WTC11 (cell line): ENCODE results near the gene POM121L2. TPM values are rescaled to one million over a fixed set of nuclear protein-coding genes. Genes with fewer than 3 reads are reported as not detected.

Source experiments
- ATAC-seq: fragments of 200-7000 bp; cut with Tn5 transposase; 2 replicates; pipeline ENCODE4 v1.10.0; 2021; ENCODE audit warnings: mild to moderate bottlenecking, moderate library complexity
- CTCF ChIA-PET: fragments of 300-600 bp; sonication (Branson Sonifier 250); formaldehyde crosslinking; loops from one replicate; lab custom pipeline; 2021; ENCODE audit warnings: antibody characterized with exemption; lab: Charles Lee
- POLR2A ChIA-PET: fragments of 350-600 bp; sonication (Branson Sonifier 250); formaldehyde crosslinking; loops from one replicate; lab custom pipeline; 2021; ENCODE audit warnings: antibody characterized with exemption; lab: Charles Lee
- DNase-seq: peaks from one replicate; pipeline ENCODE4 v3.0.0; 2021; ENCODE audit warnings: low spot score
- H3K27ac Mint-ChIP-seq: 2 replicates; pipeline ENCODE4 v1.8.0; 2021; ENCODE audit warnings: mixed read lengths
- H3K27me3 Mint-ChIP-seq: 2 replicates; pipeline ENCODE4 v1.8.0; 2021; ENCODE audit warnings: low read depth, mild to moderate bottlenecking, moderate library complexity, mixed read lengths
- H3K36me3 Mint-ChIP-seq: 2 replicates; pipeline ENCODE4 v1.8.0; 2021; ENCODE audit warnings: mixed read lengths
- H3K4me1 Mint-ChIP-seq: 2 replicates; pipeline ENCODE4 v1.8.0; 2022; ENCODE audit warnings: mixed read lengths
- H3K4me3 Mint-ChIP-seq: 2 replicates; pipeline ENCODE4 v1.8.0; 2021; ENCODE audit warnings: mild to moderate bottlenecking, moderate library complexity, mixed read lengths
- H3K9me3 Mint-ChIP-seq: 2 replicates; pipeline ENCODE4 v1.8.0; 2021; ENCODE audit warnings: mixed read lengths
- GABPB1 ChIP-seq: sonication (generic); formaldehyde crosslinking; IDR thresholded peaks from 2 replicates; pipeline ENCODE4 v1.8.1; 2023; ENCODE audit warnings: mild to moderate bottlenecking, missing genetic modification reagents
- HMGA2 ChIP-seq: fragments of 250-450 bp; sonication (Bioruptor Pico); IDR thresholded peaks from 2 replicates; pipeline ENCODE4 v1.4.0; 2021; ENCODE audit warnings: mild to moderate bottlenecking, moderate library complexity
- MXD4 ChIP-seq: fragments of 250-450 bp; sonication (Bioruptor Pico); IDR thresholded peaks from 2 replicates; pipeline ENCODE4 v1.8.0; 2021; ENCODE audit warnings: mild to moderate bottlenecking, moderate library complexity, borderline replicate concordance
- NFYB ChIP-seq: sonication (generic); formaldehyde crosslinking; conservative IDR thresholded peaks from 2 replicates; pipeline ENCODE4 v1.8.0; 2022; ENCODE audit warnings: low read depth, missing genetic modification reagents
- OVOL2 ChIP-seq: fragments of 250-450 bp; sonication (Bioruptor Pico); IDR thresholded peaks from 2 replicates; pipeline ENCODE4 v1.9.0; 2021; ENCODE audit warnings: mild to moderate bottlenecking, borderline replicate concordance
- SP1 ChIP-seq: sonication (generic); formaldehyde crosslinking; conservative IDR thresholded peaks from 2 replicates; pipeline ENCODE4 v1.8.1; 2022; ENCODE audit warnings: missing genetic modification reagents
- TEAD1 ChIP-seq: sonication (generic); formaldehyde crosslinking; IDR thresholded peaks from 2 replicates; pipeline ENCODE4 v1.8.0; 2022; ENCODE audit warnings: mild to moderate bottlenecking, missing genetic modification reagents
- TEAD4 ChIP-seq: sonication (generic); formaldehyde crosslinking; IDR thresholded peaks from 2 replicates; pipeline ENCODE4 v1.8.0; 2022; ENCODE audit warnings: mild to moderate bottlenecking, missing genetic modification reagents
- ZNF232 ChIP-seq: sonication (generic); formaldehyde crosslinking; IDR thresholded peaks from 2 replicates; pipeline ENCODE4 v1.8.0; 2022; ENCODE audit warnings: mild to moderate bottlenecking, missing genetic modification reagents
- ZNF396 ChIP-seq: fragments of 250-450 bp; sonication (Bioruptor Pico); IDR thresholded peaks from 2 replicates; pipeline ENCODE4 v1.8.0; 2021; ENCODE audit warnings: mild to moderate bottlenecking, moderate library complexity, borderline replicate concordance
- ZNF416 ChIP-seq: fragments of 250-450 bp; sonication (Bioruptor Pico); IDR thresholded peaks from 2 replicates; pipeline ENCODE4 v1.9.0; 2021; ENCODE audit warnings: mild to moderate bottlenecking, inconsistent platforms
- total RNA-seq: library from RNA; stranded (reverse); gene quantifications from 3 replicates; pipeline ENCODE4 v1.2.3, GENCODE V29; 2021
- TF ChIP-seq, protein P1 (sequence below): sonication (generic); formaldehyde crosslinking; IDR thresholded peaks from 2 replicates; pipeline ENCODE4 v1.8.1; 2022; ENCODE audit warnings: missing genetic modification reagents, borderline replicate concordance
- TF ChIP-seq, protein P2 (sequence below): fragments of 250-450 bp; sonication (Bioruptor Pico); IDR thresholded peaks from 2 replicates; pipeline ENCODE4 v1.9.0; 2021; ENCODE audit warnings: mild to moderate bottlenecking
- TF ChIP-seq, protein P3 (sequence below): sonication (generic); formaldehyde crosslinking; IDR thresholded peaks from 2 replicates; pipeline ENCODE4 v1.8.0; 2022; ENCODE audit warnings: mild to moderate bottlenecking, missing genetic modification reagents
- TF ChIP-seq, protein P4 (sequence below): sonication (generic); formaldehyde crosslinking; IDR thresholded peaks from 2 replicates; pipeline ENCODE4 v1.8.1; 2022; ENCODE audit warnings: mild to moderate bottlenecking, moderate library complexity, missing genetic modification reagents
- TF ChIP-seq, protein P5 (sequence below): sonication (generic); formaldehyde crosslinking; IDR thresholded peaks from 2 replicates; pipeline ENCODE4 v1.8.1; 2022; ENCODE audit warnings: mild to moderate bottlenecking, missing genetic modification reagents, moderate library complexity, borderline replicate concordance
- TF ChIP-seq, protein P6 (sequence below): sonication (generic); formaldehyde crosslinking; IDR thresholded peaks from 2 replicates; pipeline ENCODE4 v1.8.0; 2023; ENCODE audit warnings: mild to moderate bottlenecking, missing genetic modification reagents
- TF ChIP-seq, protein P7 (sequence below): sonication (generic); formaldehyde crosslinking; IDR thresholded peaks from 2 replicates; pipeline ENCODE4 v1.8.0; 2022; ENCODE audit warnings: mild to moderate bottlenecking, missing genetic modification reagents

POM121L2 gene
- total RNA-seq, 1 experiment from 2014 or later: 0.13 TPM

DNA sequence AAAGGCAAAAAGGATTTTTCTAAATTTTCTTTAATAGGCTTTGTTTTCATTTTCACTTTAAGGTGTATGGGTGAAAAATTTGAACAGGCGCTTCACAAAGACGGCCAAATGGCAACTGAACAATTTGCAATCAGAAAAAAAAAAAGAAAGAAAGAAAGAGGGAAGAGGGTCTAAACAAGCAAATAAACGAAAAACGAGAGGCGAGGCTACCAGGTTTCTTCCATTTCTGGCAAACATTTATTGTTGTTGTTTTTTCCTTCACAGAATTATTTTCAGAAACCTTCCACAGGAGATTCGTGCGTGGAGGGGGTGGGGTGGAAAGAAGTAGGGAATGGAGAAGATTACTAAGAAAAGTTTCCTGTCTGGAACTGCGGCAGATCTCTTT, 24.3 kb downstream of the POM121L2 start:
- no peak for DNase-seq
- POLR2A ChIA-PET: interaction anchor here (0.6 to 0.8 kb wide), 4 partner anchors 8 to 1438 kb away, joined by 3 to 6 read pairs (median 4); no protein-coding TSS in a partner anchor
- peaks cover 90% of the 10 kb centered on the region for H3K27me3 Mint-ChIP-seq
- no peak for ATAC-seq
- peak overlapping the region; percentile 83 for H3K4me3 Mint-ChIP-seq
- H3K27ac Mint-ChIP-seq: no peak overlapping the region
- TF ChIP-seq, protein P1, sequence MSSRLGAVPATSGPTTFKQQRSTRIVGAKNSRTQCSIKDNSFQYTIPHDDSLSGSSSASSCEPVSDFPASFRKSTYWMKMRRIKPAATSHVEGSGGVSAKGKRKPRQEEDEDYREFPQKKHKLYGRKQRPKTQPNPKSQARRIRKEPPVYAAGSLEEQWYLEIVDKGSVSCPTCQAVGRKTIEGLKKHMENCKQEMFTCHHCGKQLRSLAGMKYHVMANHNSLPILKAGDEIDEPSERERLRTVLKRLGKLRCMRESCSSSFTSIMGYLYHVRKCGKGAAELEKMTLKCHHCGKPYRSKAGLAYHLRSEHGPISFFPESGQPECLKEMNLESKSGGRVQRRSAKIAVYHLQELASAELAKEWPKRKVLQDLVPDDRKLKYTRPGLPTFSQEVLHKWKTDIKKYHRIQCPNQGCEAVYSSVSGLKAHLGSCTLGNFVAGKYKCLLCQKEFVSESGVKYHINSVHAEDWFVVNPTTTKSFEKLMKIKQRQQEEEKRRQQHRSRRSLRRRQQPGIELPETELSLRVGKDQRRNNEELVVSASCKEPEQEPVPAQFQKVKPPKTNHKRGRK (CRISPR knock-in tag): no peak
- no peak for TF ChIP-seq OVOL2 (CRISPR knock-in tag)
- TF ChIP-seq, protein P2, sequence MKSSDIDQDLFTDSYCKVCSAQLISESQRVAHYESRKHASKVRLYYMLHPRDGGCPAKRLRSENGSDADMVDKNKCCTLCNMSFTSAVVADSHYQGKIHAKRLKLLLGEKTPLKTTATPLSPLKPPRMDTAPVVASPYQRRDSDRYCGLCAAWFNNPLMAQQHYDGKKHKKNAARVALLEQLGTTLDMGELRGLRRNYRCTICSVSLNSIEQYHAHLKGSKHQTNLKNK (CRISPR knock-in tag): no peak
- TF ChIP-seq MXD4 (CRISPR knock-in tag): no peak
- TF ChIP-seq, protein P3, sequence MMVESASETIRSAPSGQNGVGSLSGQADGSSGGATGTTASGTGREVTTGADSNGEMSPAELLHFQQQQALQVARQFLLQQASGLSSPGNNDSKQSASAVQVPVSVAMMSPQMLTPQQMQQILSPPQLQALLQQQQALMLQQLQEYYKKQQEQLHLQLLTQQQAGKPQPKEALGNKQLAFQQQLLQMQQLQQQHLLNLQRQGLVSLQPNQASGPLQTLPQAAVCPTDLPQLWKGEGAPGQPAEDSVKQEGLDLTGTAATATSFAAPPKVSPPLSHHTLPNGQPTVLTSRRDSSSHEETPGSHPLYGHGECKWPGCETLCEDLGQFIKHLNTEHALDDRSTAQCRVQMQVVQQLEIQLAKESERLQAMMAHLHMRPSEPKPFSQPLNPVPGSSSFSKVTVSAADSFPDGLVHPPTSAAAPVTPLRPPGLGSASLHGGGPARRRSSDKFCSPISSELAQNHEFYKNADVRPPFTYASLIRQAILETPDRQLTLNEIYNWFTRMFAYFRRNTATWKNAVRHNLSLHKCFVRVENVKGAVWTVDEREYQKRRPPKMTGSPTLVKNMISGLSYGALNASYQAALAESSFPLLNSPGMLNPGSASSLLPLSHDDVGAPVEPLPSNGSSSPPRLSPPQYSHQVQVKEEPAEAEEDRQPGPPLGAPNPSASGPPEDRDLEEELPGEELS (CRISPR knock-in tag): no peak
- no peak for TF ChIP-seq TEAD4 (CRISPR knock-in tag)
- no peak for TF ChIP-seq SP1 (CRISPR knock-in tag)
- TF ChIP-seq HMGA2 (CRISPR knock-in tag): no peak
- no peak for TF ChIP-seq ZNF396 (CRISPR knock-in tag)
- TF ChIP-seq, protein P4, sequence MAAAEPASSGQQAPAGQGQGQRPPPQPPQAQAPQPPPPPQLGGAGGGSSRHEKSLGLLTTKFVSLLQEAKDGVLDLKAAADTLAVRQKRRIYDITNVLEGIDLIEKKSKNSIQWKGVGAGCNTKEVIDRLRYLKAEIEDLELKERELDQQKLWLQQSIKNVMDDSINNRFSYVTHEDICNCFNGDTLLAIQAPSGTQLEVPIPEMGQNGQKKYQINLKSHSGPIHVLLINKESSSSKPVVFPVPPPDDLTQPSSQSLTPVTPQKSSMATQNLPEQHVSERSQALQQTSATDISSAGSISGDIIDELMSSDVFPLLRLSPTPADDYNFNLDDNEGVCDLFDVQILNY: no peak
- TF ChIP-seq, protein P5, sequence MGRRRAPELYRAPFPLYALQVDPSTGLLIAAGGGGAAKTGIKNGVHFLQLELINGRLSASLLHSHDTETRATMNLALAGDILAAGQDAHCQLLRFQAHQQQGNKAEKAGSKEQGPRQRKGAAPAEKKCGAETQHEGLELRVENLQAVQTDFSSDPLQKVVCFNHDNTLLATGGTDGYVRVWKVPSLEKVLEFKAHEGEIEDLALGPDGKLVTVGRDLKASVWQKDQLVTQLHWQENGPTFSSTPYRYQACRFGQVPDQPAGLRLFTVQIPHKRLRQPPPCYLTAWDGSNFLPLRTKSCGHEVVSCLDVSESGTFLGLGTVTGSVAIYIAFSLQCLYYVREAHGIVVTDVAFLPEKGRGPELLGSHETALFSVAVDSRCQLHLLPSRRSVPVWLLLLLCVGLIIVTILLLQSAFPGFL: no peak
- TF ChIP-seq, protein P6, sequence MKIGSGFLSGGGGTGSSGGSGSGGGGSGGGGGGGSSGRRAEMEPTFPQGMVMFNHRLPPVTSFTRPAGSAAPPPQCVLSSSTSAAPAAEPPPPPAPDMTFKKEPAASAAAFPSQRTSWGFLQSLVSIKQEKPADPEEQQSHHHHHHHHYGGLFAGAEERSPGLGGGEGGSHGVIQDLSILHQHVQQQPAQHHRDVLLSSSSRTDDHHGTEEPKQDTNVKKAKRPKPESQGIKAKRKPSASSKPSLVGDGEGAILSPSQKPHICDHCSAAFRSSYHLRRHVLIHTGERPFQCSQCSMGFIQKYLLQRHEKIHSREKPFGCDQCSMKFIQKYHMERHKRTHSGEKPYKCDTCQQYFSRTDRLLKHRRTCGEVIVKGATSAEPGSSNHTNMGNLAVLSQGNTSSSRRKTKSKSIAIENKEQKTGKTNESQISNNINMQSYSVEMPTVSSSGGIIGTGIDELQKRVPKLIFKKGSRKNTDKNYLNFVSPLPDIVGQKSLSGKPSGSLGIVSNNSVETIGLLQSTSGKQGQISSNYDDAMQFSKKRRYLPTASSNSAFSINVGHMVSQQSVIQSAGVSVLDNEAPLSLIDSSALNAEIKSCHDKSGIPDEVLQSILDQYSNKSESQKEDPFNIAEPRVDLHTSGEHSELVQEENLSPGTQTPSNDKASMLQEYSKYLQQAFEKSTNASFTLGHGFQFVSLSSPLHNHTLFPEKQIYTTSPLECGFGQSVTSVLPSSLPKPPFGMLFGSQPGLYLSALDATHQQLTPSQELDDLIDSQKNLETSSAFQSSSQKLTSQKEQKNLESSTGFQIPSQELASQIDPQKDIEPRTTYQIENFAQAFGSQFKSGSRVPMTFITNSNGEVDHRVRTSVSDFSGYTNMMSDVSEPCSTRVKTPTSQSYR (CRISPR knock-in tag): no peak
- TF ChIP-seq ZNF232 (CRISPR knock-in tag): no peak
- no peak for TF ChIP-seq GABPB1 (CRISPR knock-in tag)
- no peak for TF ChIP-seq TEAD1 (CRISPR knock-in tag)
- TF ChIP-seq ZNF416 (CRISPR knock-in tag): no peak
- TF ChIP-seq NFYB (CRISPR knock-in tag): no peak
- TF ChIP-seq, protein P7, sequence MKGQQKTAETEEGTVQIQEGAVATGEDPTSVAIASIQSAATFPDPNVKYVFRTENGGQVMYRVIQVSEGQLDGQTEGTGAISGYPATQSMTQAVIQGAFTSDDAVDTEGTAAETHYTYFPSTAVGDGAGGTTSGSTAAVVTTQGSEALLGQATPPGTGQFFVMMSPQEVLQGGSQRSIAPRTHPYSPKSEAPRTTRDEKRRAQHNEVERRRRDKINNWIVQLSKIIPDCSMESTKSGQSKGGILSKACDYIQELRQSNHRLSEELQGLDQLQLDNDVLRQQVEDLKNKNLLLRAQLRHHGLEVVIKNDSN (CRISPR knock-in tag): no peak
- no peaks in the 10 kb centered on the region for H3K9me3 Mint-ChIP-seq
- CTCF ChIA-PET: no interaction called here
- H3K4me1 Mint-ChIP-seq: peaks cover 29% of the 10 kb centered on the region
- H3K36me3 Mint-ChIP-seq: no peaks in the 10 kb centered on the region
